ENCODE measurements around the gene PLCG2. TPM values are rescaled to one million over a fixed set of nuclear protein-coding genes. Genes with fewer than 3 reads are reported as not detected.

Gene PLCG2
- total RNA-seq, 1 donor from 2014 or later: 6.9 TPM

- H3K36me3 Mint-ChIP-seq (ENCODE audit: low read depth): no peaks in the 10 kb centered on the region
- H3K27ac Mint-ChIP-seq: no peak overlapping the region
- peaks cover 3% of the 10 kb centered on the region for H3K4me1 Mint-ChIP-seq
- peaks cover under 1% of the 10 kb centered on the region for H3K27me3 Mint-ChIP-seq
- H3K4me3 Mint-ChIP-seq: no peak overlapping the region
- H3K9me3 Mint-ChIP-seq: no peaks in the 10 kb centered on the region
- intact Hi-C loops (cut with micrococcal nuclease): no loop called here
- DNase-seq: peak; percentile 61
Observed at GRCh38 chr16:81817789-81818567, 38.9 kb downstream of the PLCG2 start.

- intact Hi-C loops (cut with micrococcal nuclease): no loop called here
- H3K9me3 Mint-ChIP-seq: no peaks in the 10 kb centered on the region
- no peaks in the 10 kb centered on the region for H3K27me3 Mint-ChIP-seq
- H3K27ac Mint-ChIP-seq: no peak overlapping the region
- H3K4me3 Mint-ChIP-seq: no peak overlapping the region
- no peaks in the 10 kb centered on the region for H3K36me3 Mint-ChIP-seq (ENCODE audit: low read depth)
- H3K4me1 Mint-ChIP-seq: peaks cover 8% of the 10 kb centered on the region
- DNase-seq: no peak
Observed at GRCh38 chr16:81818568-81818896, 39.4 kb downstream of the PLCG2 start.

GRCh38 chr16:81818905-81819304 is 39.8 kb downstream of the PLCG2 start:
- Mint-ChIP-seq H3K27ac (no peak overlapping the region), H3K4me3 (no peak overlapping the region), H3K27me3 (no peaks in the 10 kb centered on the region), H3K36me3 (ENCODE audit: low read depth) (no peaks in the 10 kb centered on the region), H3K4me1 (peaks cover 8% of the 10 kb centered on the region), H3K9me3 (no peaks in the 10 kb centered on the region)
- intact Hi-C loops (cut with micrococcal nuclease): no loop called here
- DNase-seq: no peak

- H3K9me3 Mint-ChIP-seq: no peaks in the 10 kb centered on the region
- no peak overlapping the region for H3K27ac Mint-ChIP-seq
- peaks cover 8% of the 10 kb centered on the region for H3K4me1 Mint-ChIP-seq
- intact Hi-C loops (cut with micrococcal nuclease): no loop called here
- no peak overlapping the region for H3K4me3 Mint-ChIP-seq
- DNase-seq: no peak
- no peaks in the 10 kb centered on the region for H3K36me3 Mint-ChIP-seq (ENCODE audit: low read depth)
- H3K27me3 Mint-ChIP-seq: peaks cover 2% of the 10 kb centered on the region
Observed at GRCh38 chr16:81821436-81822128, 42.5 kb downstream of the PLCG2 start.

GRCh38 chr16:81823111-81823510 is 44.0 kb downstream of the PLCG2 start:
- no peaks in the 10 kb centered on the region for H3K36me3 Mint-ChIP-seq (ENCODE audit: low read depth)
- H3K4me3 Mint-ChIP-seq: no peak overlapping the region
- no peak overlapping the region for H3K27ac Mint-ChIP-seq
- H3K27me3 Mint-ChIP-seq: peaks cover 2% of the 10 kb centered on the region
- H3K4me1 Mint-ChIP-seq: peaks cover 5% of the 10 kb centered on the region
- DNase-seq: no peak
- intact Hi-C loops (cut with micrococcal nuclease): no loop called here
- no peaks in the 10 kb centered on the region for H3K9me3 Mint-ChIP-seq

GRCh38 chr16:81823734-81824133 is 44.6 kb downstream of the PLCG2 start:
- DNase-seq: no peak
- Mint-ChIP-seq H3K4me3 (no peak overlapping the region), H3K27ac (no peak overlapping the region), H3K36me3 (ENCODE audit: low read depth) (no peaks in the 10 kb centered on the region), H3K4me1 (peaks cover 5% of the 10 kb centered on the region), H3K27me3 (peaks cover 2% of the 10 kb centered on the region), H3K9me3 (no peaks in the 10 kb centered on the region)
- intact Hi-C loops (cut with micrococcal nuclease): no loop called here

GRCh38 chr16:81826523-81826922 is 47.4 kb downstream of the PLCG2 start:
- DNase-seq: no peak
- peaks cover 6% of the 10 kb centered on the region for H3K4me1 Mint-ChIP-seq
- peaks cover 5% of the 10 kb centered on the region for H3K27me3 Mint-ChIP-seq
- no peak overlapping the region for H3K4me3 Mint-ChIP-seq
- H3K27ac Mint-ChIP-seq: no peak overlapping the region
- intact Hi-C loops (cut with micrococcal nuclease): no loop called here
- H3K9me3 Mint-ChIP-seq: no peaks in the 10 kb centered on the region
- no peaks in the 10 kb centered on the region for H3K36me3 Mint-ChIP-seq (ENCODE audit: low read depth)

- intact Hi-C loops (cut with micrococcal nuclease): no loop called here
Observed at GRCh38 chr16:81830845-81831540, 51.9 kb downstream of the PLCG2 start.

GRCh38 chr16:81831722-81832126 is 52.6 kb downstream of the PLCG2 start:
- peaks cover 10% of the 10 kb centered on the region for H3K4me1 Mint-ChIP-seq
- no peaks in the 10 kb centered on the region for H3K9me3 Mint-ChIP-seq
- H3K4me3 Mint-ChIP-seq: no peak overlapping the region

More at GRCh38 chr16:81830845-81831540, 51.9 kb downstream of the PLCG2 start:
- no peaks in the 10 kb centered on the region for H3K36me3 Mint-ChIP-seq (ENCODE audit: low read depth)
- no peak overlapping the region for H3K4me3 Mint-ChIP-seq
- H3K27ac Mint-ChIP-seq: no peak overlapping the region
- DNase-seq: no peak
- no peaks in the 10 kb centered on the region for H3K9me3 Mint-ChIP-seq
- H3K27me3 Mint-ChIP-seq: peaks cover 3% of the 10 kb centered on the region
- peaks cover 10% of the 10 kb centered on the region for H3K4me1 Mint-ChIP-seq

GRCh38 chr16:81832801-81833547 is 53.9 kb downstream of the PLCG2 start:
- no peak for DNase-seq
- no peak overlapping the region for H3K27ac Mint-ChIP-seq
- H3K36me3 Mint-ChIP-seq (ENCODE audit: low read depth): no peaks in the 10 kb centered on the region
- no peak overlapping the region for H3K4me3 Mint-ChIP-seq
- peaks cover 12% of the 10 kb centered on the region for H3K4me1 Mint-ChIP-seq
- intact Hi-C loops (cut with micrococcal nuclease): no loop called here
- H3K9me3 Mint-ChIP-seq: no peaks in the 10 kb centered on the region
- H3K27me3 Mint-ChIP-seq: peaks cover 3% of the 10 kb centered on the region

More at GRCh38 chr16:81831722-81832126, 52.6 kb downstream of the PLCG2 start:
- Mint-ChIP-seq H3K36me3 (ENCODE audit: low read depth) (no peaks in the 10 kb centered on the region), H3K27me3 (peaks cover 3% of the 10 kb centered on the region), H3K27ac (no peak overlapping the region)
- intact Hi-C loops (cut with micrococcal nuclease): no loop called here
- DNase-seq: peak; percentile 76

- Mint-ChIP-seq H3K36me3 (ENCODE audit: low read depth) (no peaks in the 10 kb centered on the region), H3K4me3 (no peak overlapping the region), H3K27ac (no peak overlapping the region), H3K4me1 (peaks cover 12% of the 10 kb centered on the region), H3K9me3 (no peaks in the 10 kb centered on the region), H3K27me3 (peaks cover 3% of the 10 kb centered on the region)
- no peak for DNase-seq
- intact Hi-C loops (cut with micrococcal nuclease): no loop called here
Observed at GRCh38 chr16:81833751-81834150, 54.7 kb downstream of the PLCG2 start.

- no peak for DNase-seq
- H3K36me3 Mint-ChIP-seq (ENCODE audit: low read depth): no peaks in the 10 kb centered on the region
- H3K9me3 Mint-ChIP-seq: no peaks in the 10 kb centered on the region
- no peaks in the 10 kb centered on the region for H3K27me3 Mint-ChIP-seq
- peaks cover 14% of the 10 kb centered on the region for H3K4me1 Mint-ChIP-seq
- H3K4me3 Mint-ChIP-seq: no peak overlapping the region
- intact Hi-C loops (cut with micrococcal nuclease): no loop called here
- H3K27ac Mint-ChIP-seq: no peak overlapping the region
Observed at GRCh38 chr16:81834868-81835267, 55.8 kb downstream of the PLCG2 start.

- Mint-ChIP-seq H3K36me3 (ENCODE audit: low read depth) (no peaks in the 10 kb centered on the region), H3K27ac (no peak overlapping the region), H3K4me1 (peaks cover 12% of the 10 kb centered on the region), H3K27me3 (no peaks in the 10 kb centered on the region), H3K9me3 (no peaks in the 10 kb centered on the region), H3K4me3 (no peak overlapping the region)
- intact Hi-C loops (cut with micrococcal nuclease): no loop called here
- no peak for DNase-seq
Observed at GRCh38 chr16:81836279-81837054, 57.4 kb downstream of the PLCG2 start.
